Islet precursor cell (in vitro differentiated cells): ENCODE measurements around the gene GLI1.
"Not testable (repeated sequence)": the region's sequence is repeated elsewhere in the genome, so short reads cannot be mapped to it uniquely, and the experiment has no call there.

Source experiments
- DNase-seq: peaks from one replicate; pipeline ENCODE4 v3.0.0-alpha.2; 2018

GLI1 gene

GRCh38 chr12:57502311-57502969, 42.9 kb downstream of the GLI1 start:
- DNase-seq = not testable (repeated sequence)

GRCh38 chr12:57506541-57506940, 47.0 kb downstream of the GLI1 start:
- not testable (repeated sequence) for DNase-seq

- DNase-seq = not testable (repeated sequence)
These were observed 48.2 kb downstream of the GLI1 start for GRCh38 chr12:57507796-57508195.

GRCh38 chr12:57511161-57511560, 51.6 kb downstream of the GLI1 start:
- DNase-seq = no peak

- no peak for DNase-seq
These were observed 52.2 kb downstream of the GLI1 start for GRCh38 chr12:57511588-57512325.

GRCh38 chr12:57512665-57513064, 53.1 kb downstream of the GLI1 start:
- DNase-seq = no peak

GRCh38 chr12:57513266-57513665, 53.7 kb downstream of the GLI1 start:
- DNase-seq = no peak

- not testable (repeated sequence) for DNase-seq
These were observed 54.1 kb downstream of the GLI1 start for GRCh38 chr12:57513677-57514076.

- DNase-seq = not testable (repeated sequence)
These were observed 54.7 kb downstream of the GLI1 start for GRCh38 chr12:57514246-57514645.

- no peak for DNase-seq
These were observed 55.3 kb downstream of the GLI1 start for GRCh38 chr12:57514720-57515407.

- DNase-seq = no peak
These were observed 55.9 kb downstream of the GLI1 start for GRCh38 chr12:57515408-57515933.

- DNase-seq = no peak
These were observed 56.5 kb downstream of the GLI1 start for GRCh38 chr12:57515934-57516541.

GRCh38 chr12:57516617-57517153, 57.1 kb downstream of the GLI1 start:
- DNase-seq = no peak

GRCh38 chr12:57517187-57517586, 57.6 kb downstream of the GLI1 start:
- peak; percentile 74 for DNase-seq

GRCh38 chr12:57517718-57518117, 58.1 kb downstream of the GLI1 start:
- not testable (repeated sequence) for DNase-seq

GRCh38 chr12:57518176-57518919, 58.8 kb downstream of the GLI1 start:
- no peak for DNase-seq

- peak; percentile 81 for DNase-seq
These were observed 59.6 kb downstream of the GLI1 start for GRCh38 chr12:57518920-57519795.

GRCh38 chr12:57519796-57520052, 60.1 kb downstream of the GLI1 start:
- peak; percentile 84 for DNase-seq

- DNase-seq = peak; percentile 100
These were observed 60.7 kb downstream of the GLI1 start, which contains the start of gene DDIT3 for GRCh38 chr12:57520053-57520818. Gene DDIT3, minus strand, starts transcription at chr12:57520514. Its CDS starts 3,108 bp downstream, at chr12:57517406.

GRCh38 chr12:57521525-57522010, 62.0 kb downstream of the GLI1 start:
- peak; percentile 95 for DNase-seq
